HepG2 (cell line): ENCODE results near the gene MMS19. TPM values are rescaled to one million over a fixed set of nuclear protein-coding genes. Genes with fewer than 3 reads are reported as not detected.

ENCODE experiments used
- ATAC-seq: fragments of 200-7000 bp; cut with Tn5 transposase; 3 replicates; pipeline ENCODE4 v1.9.1; 2020; ENCODE audit warnings: mild to moderate bottlenecking, moderate library complexity
- BruUV-seq: library from RNA; stranded (reverse); fragments of 400-500 nt; replicated peaks from 2 replicates; lab custom pipeline; 2021; lab: Mats Ljungman, UMichigan
- CTCF ChIA-PET: fragments of 300-600 bp; formaldehyde crosslinking; extraction: SDS; loops from one replicate; lab custom pipeline; 2021; ENCODE audit warnings: low total read pairs, inconsistent platforms, low intra/inter-chr PET ratio; lab: Yijun Ruan, JAX
- POLR2A ChIA-PET: fragments of 350-600 bp; sonication (Branson Sonifier 250); formaldehyde crosslinking; loops from one replicate; lab custom pipeline; 2020; ENCODE audit warnings: antibody characterized with exemption, inconsistent platforms; lab: Yijun Ruan, JAX
- DNase-seq: peaks from one replicate; pipeline ENCODE4 v3.0.0-alpha.2; 2015; ENCODE audit warnings: low spot score
- FAIRE-seq: peaks from 3 replicates; lab custom pipeline; 2011; peaks lifted over from hg19 to GRCh38; lab: Jason Lieb, UNC
- H2AFZ ChIP-seq: one replicate; pipeline ENCODE4 v1.6.1; 2011; ENCODE audit warnings: low read length, inconsistent platforms
- H3K27ac ChIP-seq: fragments of 300-600 bp; 3 replicates; pipeline ENCODE4 v1.8.0; 2011; ENCODE audit warnings: mixed run types, mild to moderate bottlenecking, mixed read lengths, low read length, inconsistent platforms; ENCODE audit not compliant: insufficient read depth; ENCODE audit errors: extremely low read length
- H3K27me3 ChIP-seq, 2 experiments: fragments of 200-600 bp in 1 of 2; 2 replicates in 1 of 2; 3 replicates in 1 of 2; pipeline versions ENCODE4 v1.6.0 to v1.8.0; 2011; ENCODE audit warnings: low read length in 2 of 2, mild to moderate bottlenecking in 2 of 2, moderate library complexity in 2 of 2, inconsistent platforms in 1 of 2; ENCODE audit not compliant: insufficient read depth in 2 of 2, control insufficient read depth in 1 of 2
- H3K36me3 ChIP-seq, 2 experiments: fragments of 200-600 bp in 1 of 2; replicated peaks in 1 of 2; 2 replicates in 1 of 2; 3 replicates in 1 of 2; pipeline versions ENCODE4 v1.5.1 to v1.8.0; 2011; ENCODE audit warnings: low read length in 2 of 2, inconsistent platforms in 1 of 2; ENCODE audit not compliant: insufficient read depth in 2 of 2, control insufficient read depth in 1 of 2
- H3K4me1 ChIP-seq: 2 replicates; pipeline ENCODE4 v1.5.1; 2012; ENCODE audit warnings: low read length, inconsistent platforms; ENCODE audit not compliant: insufficient read depth
- H3K4me2 ChIP-seq: 2 replicates; pipeline ENCODE4 v1.6.0; 2011; ENCODE audit warnings: low read depth, low read length, inconsistent platforms
- H3K4me3 ChIP-seq, 3 experiments: fragments of 200-600 bp in 1 of 3; sonication (generic), shearing (Covaris generic) in 1 of 3; replicated peaks in 1 of 3; 2 replicates each; pipeline ENCODE4 v1.5.1; 2011 to 2016; ENCODE audit warnings: low read length in 3 of 3, inconsistent platforms in 2 of 3, low read depth in 2 of 3, mild to moderate bottlenecking in 2 of 3, control low read depth in 1 of 3, mixed read lengths in 1 of 3; ENCODE audit not compliant: insufficient read depth in 1 of 3
- H3K79me2 ChIP-seq: one replicate; pipeline ENCODE4 v1.6.1; 2011; ENCODE audit warnings: low read length, inconsistent platforms; ENCODE audit not compliant: insufficient read depth
- H3K9ac ChIP-seq: 2 replicates; pipeline ENCODE4 v1.6.0; 2011; ENCODE audit warnings: mild to moderate bottlenecking, low read depth, low read length, inconsistent platforms; ENCODE audit not compliant: insufficient read depth
- H3K9me3 ChIP-seq: 2 replicates; pipeline ENCODE4 v1.5.1; 2012; ENCODE audit warnings: mild to moderate bottlenecking, low read length
- H4K20me1 ChIP-seq: 2 replicates; pipeline ENCODE4 v1.6.0; 2011; ENCODE audit warnings: inconsistent platforms, mild to moderate bottlenecking, low read length, moderate library complexity; ENCODE audit not compliant: insufficient read depth
- BRD4 ChIP-seq: sonication (generic); formaldehyde crosslinking; IDR thresholded peaks from 2 replicates; pipeline ENCODE4 v1.4.0; 2020; ENCODE audit warnings: missing genetic modification reagents
- HNRNPL ChIP-seq: fragments of 200-400 bp; formaldehyde crosslinking; IDR thresholded peaks from 2 replicates; pipeline ENCODE4 v1.6.1; 2017; ENCODE audit warnings: mild to moderate bottlenecking, low read depth, low read length
- KAT2B ChIP-seq: fragments of 150-350 bp; IDR thresholded peaks from 2 replicates; pipeline ENCODE4 v1.6.1; 2014; ENCODE audit warnings: low read depth, low read length, borderline replicate concordance
- RAD21 ChIP-seq: fragments of 450-650 bp; formaldehyde crosslinking; IDR thresholded peaks from 2 replicates; pipeline ENCODE4 v1.5.0; 2020; ENCODE audit warnings: mild to moderate bottlenecking
- RXRB ChIP-seq: IDR thresholded peaks from 2 replicates; pipeline ENCODE4 v1.6.1; 2016; ENCODE audit warnings: borderline replicate concordance, missing genetic modification reagents, missing compliant biosample characterization
- SMC3 ChIP-seq: IDR thresholded peaks from 2 replicates; pipeline ENCODE4 v1.6.1; 2011; ENCODE audit warnings: low read length, improper control_type of control experiment
- ZNF10 ChIP-seq: sonication (generic); formaldehyde crosslinking; IDR thresholded peaks from 2 replicates; pipeline ENCODE4 v1.4.0; 2020; ENCODE audit warnings: mild to moderate bottlenecking, low read depth, missing genetic modification reagents, borderline replicate concordance
- ZNF383 ChIP-seq: sonication (generic); formaldehyde crosslinking; IDR thresholded peaks from 2 replicates; pipeline ENCODE4 v1.4.0; 2020; ENCODE audit warnings: missing genetic modification reagents, mild to moderate bottlenecking, borderline replicate concordance
- ZNF501 ChIP-seq: sonication (generic); formaldehyde crosslinking; IDR thresholded peaks from 2 replicates; pipeline ENCODE4 v1.5.1; 2020; ENCODE audit warnings: mild to moderate bottlenecking, moderate library complexity, missing genetic modification reagents
- ZNF605 ChIP-seq: sonication (generic); formaldehyde crosslinking; IDR thresholded peaks from 2 replicates; pipeline ENCODE4 v1.8.0; 2022; ENCODE audit warnings: mild to moderate bottlenecking, missing genetic modification reagents
- WGBS: methylation state at CpG from one replicate; pipeline ENCODE4 v1.1.6; 2017; ENCODE audit warnings: low lambda C conversion rate; 5-methylcytosine and 5-hydroxymethylcytosine counted together
- in situ Hi-C: cut with HindIII; loops from 2 replicates; pipeline ENCODE4 v1.10.0; 2017; ENCODE audit warnings: low pct_unique_long_range_greater_than_20kb; ENCODE audit not compliant: extremely low pct_ligation_motif_present
- intact Hi-C: fragments of 100-400 bp; cut with micrococcal nuclease; formaldehyde crosslinking; loops from one replicate; pipeline ENCODE4 v1.10.0; 2022; ENCODE audit not compliant: unreplicated experiment
- polyA plus RNA-seq, 8 experiments: library from polyadenylated mRNA; depleted of rRNA in 3 of 8; stranded (reverse) in 7 of 8; unstranded in 1 of 8; fragments of >200 nt; fragmentation: Illumina TruSeq in 4 of 8; extraction: Trizol in 4 of 8; gene quantifications; 2 replicates each; pipeline versions ENCODE4 v1.2.1 to v1.2.3, GENCODE V29; 2011 to 2016; ENCODE audit warnings: low read depth in 4 of 8, missing spikeins in 1 of 8, mixed read lengths in 1 of 8; ENCODE audit not compliant: insufficient read depth in 1 of 8
- total RNA-seq, 5 experiments: library from RNA; depleted of rRNA; stranded (reverse); fragments of >200 nt; fragmentation: Illumina TruSeq; extraction: Trizol; gene quantifications; 2 replicates each; pipeline ENCODE4 v1.2.3, GENCODE V29; 2016; ENCODE audit warnings: low read depth in 1 of 5
- TF ChIP-seq, protein P1 (sequence below): sonication (generic); formaldehyde crosslinking; IDR thresholded peaks from 2 replicates; pipeline ENCODE4 v1.4.0; 2020; ENCODE audit warnings: low read depth, mild to moderate bottlenecking, missing genetic modification reagents
- TF ChIP-seq, protein P2 (sequence below): sonication (generic); formaldehyde crosslinking; IDR thresholded peaks from 2 replicates; pipeline ENCODE4 v1.4.0; 2020; ENCODE audit warnings: mild to moderate bottlenecking, missing genetic modification reagents
- TF ChIP-seq, protein P3 (sequence below): sonication (generic); formaldehyde crosslinking; IDR thresholded peaks from 2 replicates; pipeline ENCODE4 v1.4.0; 2020; ENCODE audit warnings: missing genetic modification reagents
- TF ChIP-seq, protein P4 (sequence below): sonication (generic); formaldehyde crosslinking; IDR thresholded peaks from 2 replicates; pipeline ENCODE4 v1.5.0; 2020; ENCODE audit warnings: missing genetic modification reagents
- TF ChIP-seq, protein P5 (sequence below): sonication (generic); formaldehyde crosslinking; IDR thresholded peaks from 2 replicates; pipeline ENCODE4 v1.4.0; 2020; ENCODE audit warnings: missing genetic modification reagents

MMS19 gene
- total and polyA plus RNA-seq, 2 of the 13 experiments (the other 11 are each of a cell fraction or from before 2014, with no cell fraction given), result 76.4 to 107 TPM

DNA sequence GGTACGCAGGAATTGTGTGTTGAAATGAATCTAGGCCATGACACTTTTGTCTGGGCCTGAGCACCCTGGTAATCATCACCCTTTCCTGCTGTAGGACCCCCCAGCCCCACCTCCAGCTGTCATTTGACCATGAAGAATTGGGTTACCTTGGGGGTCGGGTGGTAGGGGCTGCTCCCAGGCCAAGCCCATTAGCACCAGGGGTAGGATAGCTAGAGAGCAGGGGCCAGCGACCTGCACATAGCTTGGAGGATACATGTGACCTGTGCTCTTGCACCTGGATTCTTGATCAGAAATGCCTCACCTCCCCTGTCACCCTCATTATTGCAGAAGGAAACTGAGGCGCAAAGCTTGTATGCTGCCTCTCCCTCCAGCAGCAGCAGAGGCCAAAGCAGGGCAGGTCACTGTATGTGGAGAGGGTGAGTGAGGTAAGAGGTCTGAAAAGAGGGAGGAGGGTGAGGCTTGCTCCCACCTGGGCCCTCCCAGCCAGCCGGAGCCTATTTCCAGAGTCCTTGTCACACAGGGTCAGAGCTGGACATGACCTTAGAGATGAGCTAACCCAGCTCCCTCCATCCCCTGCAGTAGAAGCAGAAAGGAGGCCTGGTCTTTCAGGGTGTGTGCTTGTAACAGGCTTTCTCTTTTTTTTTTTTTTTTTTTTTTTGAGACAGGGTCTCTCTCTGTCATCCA, 39.1 kb upstream of the MMS19 start (continued):
- TF ChIP-seq, protein P1, sequence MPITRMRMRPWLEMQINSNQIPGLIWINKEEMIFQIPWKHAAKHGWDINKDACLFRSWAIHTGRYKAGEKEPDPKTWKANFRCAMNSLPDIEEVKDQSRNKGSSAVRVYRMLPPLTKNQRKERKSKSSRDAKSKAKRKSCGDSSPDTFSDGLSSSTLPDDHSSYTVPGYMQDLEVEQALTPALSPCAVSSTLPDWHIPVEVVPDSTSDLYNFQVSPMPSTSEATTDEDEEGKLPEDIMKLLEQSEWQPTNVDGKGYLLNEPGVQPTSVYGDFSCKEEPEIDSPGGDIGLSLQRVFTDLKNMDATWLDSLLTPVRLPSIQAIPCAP (CRISPR knock-in tag), result no peak
- TF ChIP-seq, protein P2, sequence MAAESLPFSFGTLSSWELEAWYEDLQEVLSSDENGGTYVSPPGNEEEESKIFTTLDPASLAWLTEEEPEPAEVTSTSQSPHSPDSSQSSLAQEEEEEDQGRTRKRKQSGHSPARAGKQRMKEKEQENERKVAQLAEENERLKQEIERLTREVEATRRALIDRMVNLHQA, result no peak
- TF ChIP-seq ZNF10 (CRISPR knock-in tag) (no peak), ZNF383 (CRISPR knock-in tag) (no peak), BRD4 (CRISPR knock-in tag) (no peak)

DNA sequence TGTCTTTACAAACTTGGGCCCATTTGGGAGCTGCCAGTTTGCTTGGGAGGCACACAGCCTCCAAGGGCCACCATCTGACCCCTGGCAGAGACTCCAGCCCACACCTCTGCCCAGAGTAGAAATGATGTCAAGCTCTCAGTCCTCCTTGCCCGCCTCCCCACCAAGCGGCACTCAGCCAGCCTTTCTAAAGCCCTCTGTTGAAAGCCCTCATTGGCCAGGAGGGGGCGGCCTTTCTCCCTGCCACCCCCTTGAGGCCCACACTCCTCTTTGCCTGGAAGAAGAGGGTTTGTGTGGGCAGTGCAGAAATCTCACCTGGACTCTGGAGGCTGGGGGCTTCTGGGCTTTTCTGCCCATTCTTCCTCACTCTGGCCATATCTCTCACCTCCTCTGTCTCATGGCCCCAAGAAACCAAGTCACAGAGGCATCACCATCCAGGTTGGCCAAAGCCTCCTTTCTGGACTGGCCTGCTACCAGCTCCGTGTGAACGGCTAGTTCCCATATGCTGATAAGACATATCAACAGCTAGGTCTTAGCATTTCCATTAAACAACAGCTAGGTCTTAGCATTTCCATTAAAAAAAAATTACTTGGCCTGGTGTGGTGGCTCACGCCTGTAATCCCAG, 36.6 kb upstream of the MMS19 start:
- WGBS, result 64% methylated on average over 6 of the region's 6 CpGs
- TF ChIP-seq SMC3, result peak; percentile 59
- peak; percentile 16; the same call in 1 of the 2 replicates for TF ChIP-seq RXRB (CRISPR knock-in tag)
- TF ChIP-seq KAT2B, result no peak
- TF ChIP-seq, protein P3, sequence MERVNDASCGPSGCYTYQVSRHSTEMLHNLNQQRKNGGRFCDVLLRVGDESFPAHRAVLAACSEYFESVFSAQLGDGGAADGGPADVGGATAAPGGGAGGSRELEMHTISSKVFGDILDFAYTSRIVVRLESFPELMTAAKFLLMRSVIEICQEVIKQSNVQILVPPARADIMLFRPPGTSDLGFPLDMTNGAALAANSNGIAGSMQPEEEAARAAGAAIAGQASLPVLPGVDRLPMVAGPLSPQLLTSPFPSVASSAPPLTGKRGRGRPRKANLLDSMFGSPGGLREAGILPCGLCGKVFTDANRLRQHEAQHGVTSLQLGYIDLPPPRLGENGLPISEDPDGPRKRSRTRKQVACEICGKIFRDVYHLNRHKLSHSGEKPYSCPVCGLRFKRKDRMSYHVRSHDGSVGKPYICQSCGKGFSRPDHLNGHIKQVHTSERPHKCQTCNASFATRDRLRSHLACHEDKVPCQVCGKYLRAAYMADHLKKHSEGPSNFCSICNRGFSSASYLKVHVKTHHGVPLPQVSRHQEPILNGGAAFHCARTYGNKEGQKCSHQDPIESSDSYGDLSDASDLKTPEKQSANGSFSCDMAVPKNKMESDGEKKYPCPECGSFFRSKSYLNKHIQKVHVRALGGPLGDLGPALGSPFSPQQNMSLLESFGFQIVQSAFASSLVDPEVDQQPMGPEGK (CRISPR knock-in tag), result peak; percentile 46; the same call in 1 of the 2 replicates
- 0 out of 2 replicates have a peak, but pooled peaks have one; percentile 49 for TF ChIP-seq HNRNPL
- TF ChIP-seq, protein P4, sequence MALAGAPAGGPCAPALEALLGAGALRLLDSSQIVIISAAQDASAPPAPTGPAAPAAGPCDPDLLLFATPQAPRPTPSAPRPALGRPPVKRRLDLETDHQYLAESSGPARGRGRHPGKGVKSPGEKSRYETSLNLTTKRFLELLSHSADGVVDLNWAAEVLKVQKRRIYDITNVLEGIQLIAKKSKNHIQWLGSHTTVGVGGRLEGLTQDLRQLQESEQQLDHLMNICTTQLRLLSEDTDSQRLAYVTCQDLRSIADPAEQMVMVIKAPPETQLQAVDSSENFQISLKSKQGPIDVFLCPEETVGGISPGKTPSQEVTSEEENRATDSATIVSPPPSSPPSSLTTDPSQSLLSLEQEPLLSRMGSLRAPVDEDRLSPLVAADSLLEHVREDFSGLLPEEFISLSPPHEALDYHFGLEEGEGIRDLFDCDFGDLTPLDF (CRISPR knock-in tag), result no peak
- TF ChIP-seq ZNF501, result 0 out of 2 replicates have a peak, but pooled peaks have one; percentile 45
- TF ChIP-seq ZNF605 (CRISPR knock-in tag), result 0 out of 2 replicates have a peak, but pooled peaks have one; percentile 25
- TF ChIP-seq, protein P5, sequence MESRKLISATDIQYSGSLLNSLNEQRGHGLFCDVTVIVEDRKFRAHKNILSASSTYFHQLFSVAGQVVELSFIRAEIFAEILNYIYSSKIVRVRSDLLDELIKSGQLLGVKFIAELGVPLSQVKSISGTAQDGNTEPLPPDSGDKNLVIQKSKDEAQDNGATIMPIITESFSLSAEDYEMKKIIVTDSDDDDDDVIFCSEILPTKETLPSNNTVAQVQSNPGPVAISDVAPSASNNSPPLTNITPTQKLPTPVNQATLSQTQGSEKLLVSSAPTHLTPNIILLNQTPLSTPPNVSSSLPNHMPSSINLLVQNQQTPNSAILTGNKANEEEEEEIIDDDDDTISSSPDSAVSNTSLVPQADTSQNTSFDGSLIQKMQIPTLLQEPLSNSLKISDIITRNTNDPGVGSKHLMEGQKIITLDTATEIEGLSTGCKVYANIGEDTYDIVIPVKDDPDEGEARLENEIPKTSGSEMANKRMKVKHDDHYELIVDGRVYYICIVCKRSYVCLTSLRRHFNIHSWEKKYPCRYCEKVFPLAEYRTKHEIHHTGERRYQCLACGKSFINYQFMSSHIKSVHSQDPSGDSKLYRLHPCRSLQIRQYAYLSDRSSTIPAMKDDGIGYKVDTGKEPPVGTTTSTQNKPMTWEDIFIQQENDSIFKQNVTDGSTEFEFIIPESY, result 0 out of 2 replicates have a peak, but pooled peaks have one; percentile 44
- TF ChIP-seq RAD21 (CRISPR knock-in tag), result peak; percentile 41; the same call in 1 of the 2 replicates

More for the DNA sequence above, 36.6 kb upstream of the MMS19 start:
- DNase-seq (peak; percentile 44), ATAC-seq (peak; percentile 94), FAIRE-seq (peak; percentile 53)
- no peaks in the 10 kb centered on the region for H3K9me3 ChIP-seq
- H3K27ac ChIP-seq, result no peak overlapping the region
- ChIA-PET CTCF (interaction anchor here (1.2 to 1.9 kb wide), 2 partner anchors 19 to 78 kb away, joined by 3 to 13 read pairs; no protein-coding TSS in a partner anchor), POLR2A (interaction anchor here (1.5 kb wide), 1 partner anchor 36 kb away, joined by 4 read pairs; the partner anchor contains the start of gene UBTD1)
- H3K36me3 ChIP-seq, result no peaks in the 10 kb centered on the region
- no peak overlapping the region for H3K9ac ChIP-seq
- no peak overlapping the region for H3K4me2 ChIP-seq
- BruUV-seq, result no TSS peak
- no peaks in the 10 kb centered on the region for H3K27me3 ChIP-seq
- peaks cover 7% of the 10 kb centered on the region for H3K4me1 ChIP-seq
- in situ Hi-C loops, result no loop called here
- intact Hi-C loops, result loop anchor here (1.0 kb wide), 2 partner anchors 18 to 40 kb away; no protein-coding TSS in a partner anchor
- no peak overlapping the region for H3K4me3 ChIP-seq
- no peaks in the 10 kb centered on the region for H3K79me2 ChIP-seq
- H4K20me1 ChIP-seq, result no peaks in the 10 kb centered on the region
- H2AFZ ChIP-seq, result no peak overlapping the region
